Myocyte (in vitro differentiated cells): ENCODE results near the gene RPL34. TPM values are rescaled to one million over a fixed set of nuclear protein-coding genes. Genes with fewer than 3 reads are reported as not detected.
A peak's percentile ranks its signal among the peaks of the same experiment; 100 is the strongest.
"Not testable (repeated sequence)": the region's sequence is repeated elsewhere in the genome, so short reads cannot be mapped to it uniquely, and the experiment has no call there.

Experiments
- DNase-seq: peaks from one replicate; pipeline ENCODE4 v3.0.0-alpha.2; 2012; ENCODE audit warnings: low read depth
- polyA plus RNA-seq: library from polyadenylated mRNA; unstranded; fragments of >200 nt; gene quantifications from one replicate; pipeline ENCODE4 v1.2.1, GENCODE V29; 2012; ENCODE audit warnings: missing spikeins
- total RNA-seq: library from RNA; depleted of rRNA; stranded (reverse); fragments of >200 nt; gene quantifications from 2 replicates; pipeline ENCODE4 v1.2.3, GENCODE V29; 2014

The RPL34 gene
- total RNA-seq, result 480 and 520 TPM in 2 replicates
- 1,448 TPM for polyA plus RNA-seq

- peak; percentile 99 for DNase-seq
Measured at GRCh38 chr4:108620101-108620932, at the start of gene RPL34. Gene RPL34, plus strand, starts transcription at chr4:108620576. Its CDS starts 1,384 bp downstream, at chr4:108621960.

- DNase-seq, result no peak
Measured at GRCh38 chr4:108570993-108571569, 49.3 kb upstream of the RPL34 start.

- DNase-seq, result no peak
Measured at GRCh38 chr4:108574402-108574801, 46.0 kb upstream of the RPL34 start.

- no peak for DNase-seq
Measured at GRCh38 chr4:108581083-108581482, 39.3 kb upstream of the RPL34 start.

GRCh38 chr4:108586778-108587177, 33.6 kb upstream of the RPL34 start:
- peak; percentile 23 for DNase-seq

GRCh38 chr4:108588878-108589277, 31.5 kb upstream of the RPL34 start:
- DNase-seq, result no peak

GRCh38 chr4:108589961-108590360, 30.4 kb upstream of the RPL34 start:
- DNase-seq, result no peak

GRCh38 chr4:108590776-108591175, 29.6 kb upstream of the RPL34 start:
- no peak for DNase-seq

- no peak for DNase-seq
Measured at GRCh38 chr4:108592674-108592986, 27.7 kb upstream of the RPL34 start.

GRCh38 chr4:108594296-108594695, 26.1 kb upstream of the RPL34 start:
- not testable (repeated sequence) for DNase-seq

GRCh38 chr4:108596344-108596743, 24.0 kb upstream of the RPL34 start:
- no peak for DNase-seq

- DNase-seq, result no peak
Measured at GRCh38 chr4:108601106-108601505, 19.3 kb upstream of the RPL34 start.

GRCh38 chr4:108601532-108601931, 18.8 kb upstream of the RPL34 start:
- DNase-seq, result no peak

- no peak for DNase-seq
Measured at GRCh38 chr4:108602163-108602562, 18.2 kb upstream of the RPL34 start.

GRCh38 chr4:108607079-108607815, 13.1 kb upstream of the RPL34 start:
- peak; percentile 51 for DNase-seq

- no peak for DNase-seq
Measured at GRCh38 chr4:108611365-108611764, 9.0 kb upstream of the RPL34 start.

- DNase-seq, result no peak
Measured at GRCh38 chr4:108612365-108612764, 8.0 kb upstream of the RPL34 start.

- DNase-seq, result no peak
Measured at GRCh38 chr4:108619372-108620100, 840 bp upstream of the RPL34 start.

GRCh38 chr4:108620933-108621905, 843 bp downstream of the RPL34 start:
- DNase-seq, result peak; percentile 49

- DNase-seq, result no peak
Measured at GRCh38 chr4:108622022-108622421, 1.6 kb downstream of the RPL34 start.
